ENCODE data around the gene INTS6.

DNA sequence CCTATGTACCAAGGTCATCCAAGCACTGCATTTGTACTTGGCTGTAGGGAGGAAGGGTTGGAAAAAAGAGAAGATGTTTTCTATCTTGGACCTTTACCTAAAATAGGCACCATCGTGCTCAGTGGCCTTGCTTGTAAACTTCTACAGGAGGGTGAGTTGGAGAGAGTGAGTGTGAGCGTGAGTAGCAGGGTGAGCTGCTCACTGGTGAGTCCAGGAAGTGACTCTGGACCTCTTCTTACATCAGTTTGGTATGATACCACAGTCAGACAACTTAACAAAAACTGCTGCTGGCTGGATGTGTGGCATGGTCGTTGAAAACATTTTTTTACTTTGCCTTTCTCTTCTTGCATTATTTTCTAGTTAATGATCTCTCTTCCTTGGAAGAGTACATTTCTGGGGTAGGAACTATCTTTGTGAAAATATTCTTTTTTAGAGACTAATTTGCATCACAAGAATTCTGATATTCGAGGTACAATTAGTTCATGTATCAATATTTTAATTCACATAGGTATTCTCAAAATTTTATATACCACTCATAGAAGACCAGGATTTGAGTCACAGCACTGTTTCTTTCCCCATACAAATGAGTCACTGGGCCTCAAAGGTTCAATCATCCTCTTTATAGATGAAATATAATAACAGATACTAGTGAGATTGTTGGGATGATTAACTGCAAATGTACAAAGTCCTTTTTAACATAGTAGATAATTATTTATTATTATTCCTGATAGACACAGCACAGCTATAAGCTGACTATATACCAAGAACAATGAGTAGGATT is 112.7 kb downstream of the INTS6 start:
- TF ChIP-seq ZFP3 (CRISPR knock-in tag; IDR thresholded peaks at IDR 0.05) (no peak), SNAI2 (CRISPR knock-in tag; IDR thresholded peaks at IDR 0.05) (no peak), ZFP30 (CRISPR knock-in tag; IDR thresholded peaks at IDR 0.05) (no peak), ARNTL (CRISPR knock-in tag; IDR thresholded peaks at IDR 0.05; ENCODE audit: borderline replicate concordance, low read depth) (no peak), RARB (CRISPR knock-in tag; IDR thresholded peaks at IDR 0.05) (no peak)
- TF ChIP-seq, protein P1, sequence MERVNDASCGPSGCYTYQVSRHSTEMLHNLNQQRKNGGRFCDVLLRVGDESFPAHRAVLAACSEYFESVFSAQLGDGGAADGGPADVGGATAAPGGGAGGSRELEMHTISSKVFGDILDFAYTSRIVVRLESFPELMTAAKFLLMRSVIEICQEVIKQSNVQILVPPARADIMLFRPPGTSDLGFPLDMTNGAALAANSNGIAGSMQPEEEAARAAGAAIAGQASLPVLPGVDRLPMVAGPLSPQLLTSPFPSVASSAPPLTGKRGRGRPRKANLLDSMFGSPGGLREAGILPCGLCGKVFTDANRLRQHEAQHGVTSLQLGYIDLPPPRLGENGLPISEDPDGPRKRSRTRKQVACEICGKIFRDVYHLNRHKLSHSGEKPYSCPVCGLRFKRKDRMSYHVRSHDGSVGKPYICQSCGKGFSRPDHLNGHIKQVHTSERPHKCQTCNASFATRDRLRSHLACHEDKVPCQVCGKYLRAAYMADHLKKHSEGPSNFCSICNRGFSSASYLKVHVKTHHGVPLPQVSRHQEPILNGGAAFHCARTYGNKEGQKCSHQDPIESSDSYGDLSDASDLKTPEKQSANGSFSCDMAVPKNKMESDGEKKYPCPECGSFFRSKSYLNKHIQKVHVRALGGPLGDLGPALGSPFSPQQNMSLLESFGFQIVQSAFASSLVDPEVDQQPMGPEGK (CRISPR knock-in tag; IDR thresholded peaks at IDR 0.05; ENCODE audit: borderline replicate concordance) = no peak
